GM12878 (cell line): Measurements from ENCODE around the gene SYNM. TPM values are rescaled to one million over a fixed set of nuclear protein-coding genes. Genes with fewer than 3 reads are reported as not detected.

Source experiments
- ATAC-seq: fragments of 200-7000 bp; cut with Tn5 transposase; 3 replicates; pipeline ENCODE4 v1.9.1; 2020; ENCODE audit warnings: mild to moderate bottlenecking, moderate library complexity
- BruUV-seq: library from RNA; stranded (reverse); fragments of 400-500 nt; replicated peaks from 2 replicates; lab custom pipeline; 2021; lab: Mats Ljungman, UMichigan
- CTCF ChIA-PET: fragments of 300-600 bp; sonication (Branson Sonifier 250); formaldehyde crosslinking; extraction: SDS; loops from one replicate; lab custom pipeline; 2021; ENCODE audit warnings: inconsistent platforms; lab: Yijun Ruan, JAX
- POLR2A ChIA-PET: fragments of 350-600 bp; formaldehyde crosslinking; extraction: SDS; loops from one replicate; lab custom pipeline; 2021; ENCODE audit warnings: inconsistent platforms; lab: Charles Lee
- RAD21 ChIA-PET: fragments of 300-600 bp; sonication (Branson Sonifier 250); formaldehyde crosslinking; loops from one replicate; lab custom pipeline; 2023; ENCODE audit warnings: antibody characterized with exemption; ENCODE audit not compliant: unreplicated experiment; lab: Charles Lee
- SMC1A ChIA-PET: fragments of 300-600 bp; sonication (Branson Sonifier 250); formaldehyde crosslinking; loops from one replicate; lab custom pipeline; 2023; ENCODE audit not compliant: unreplicated experiment, uncharacterized antibody; lab: Charles Lee
- DNase-seq: peaks from one replicate; pipeline ENCODE4 v3.0.0-alpha.2; 2011; ENCODE audit warnings: low read depth, low spot score
- FAIRE-seq: peaks from 3 replicates; lab custom pipeline; 2011; peaks lifted over from hg19 to GRCh38; lab: Jason Lieb, UNC
- H2AFZ ChIP-seq: 2 replicates; pipeline ENCODE4 v1.6.0; 2011; ENCODE audit warnings: low read depth, low read length, control low read depth; ENCODE audit not compliant: control insufficient read depth
- H3K27ac ChIP-seq: 2 replicates; pipeline ENCODE4 v1.5.1; 2011; ENCODE audit warnings: control low read depth; ENCODE audit not compliant: control insufficient read depth, insufficient read depth
- H3K27me3 ChIP-seq, 2 experiments: replicated peaks in 1 of 2; 2 replicates each; pipeline versions ENCODE4 v1.6.0 to v1.6.1; 2011; ENCODE audit warnings: low read length in 1 of 2; ENCODE audit not compliant: control insufficient read depth in 2 of 2, insufficient read depth in 2 of 2
- H3K36me3 ChIP-seq, 2 experiments: 2 replicates each; pipeline ENCODE4 v1.5.1; 2011; ENCODE audit warnings: low read length in 1 of 2; ENCODE audit not compliant: control insufficient read depth in 2 of 2, insufficient read depth in 2 of 2
- H3K4me1 ChIP-seq: 2 replicates; pipeline ENCODE4 v1.6.1; 2011; ENCODE audit warnings: mild to moderate bottlenecking, low read length, moderate library complexity, mixed read lengths; ENCODE audit not compliant: control insufficient read depth, insufficient read depth
- H3K4me2 ChIP-seq: 2 replicates; pipeline ENCODE4 v1.6.0; 2011; ENCODE audit warnings: control low read depth; ENCODE audit not compliant: control insufficient read depth, insufficient read depth
- H3K4me3 ChIP-seq: fragments of 200-600 bp; sonication (generic); 2 replicates; pipeline ENCODE4 v1.5.1; 2016
- H3K79me2 ChIP-seq: 2 replicates; pipeline ENCODE4 v1.6.0; 2011; ENCODE audit warnings: low read length; ENCODE audit not compliant: control insufficient read depth, insufficient read depth
- H3K9ac ChIP-seq: 2 replicates; pipeline ENCODE4 v1.8.0; 2011; ENCODE audit warnings: low read length, control low read depth, mixed read lengths; ENCODE audit not compliant: control insufficient read depth, insufficient read depth
- H3K9me3 ChIP-seq: replicated peaks from 3 replicates; pipeline ENCODE4 v1.5.1; 2011; ENCODE audit warnings: mild to moderate bottlenecking, low read length; ENCODE audit not compliant: control insufficient read depth, insufficient read depth
- H4K20me1 ChIP-seq: 2 replicates; pipeline ENCODE4 v1.6.0; 2011; ENCODE audit not compliant: control insufficient read depth, insufficient read depth
- BCLAF1 ChIP-seq: fragments of 450-650 bp; IDR thresholded peaks from 2 replicates; pipeline ENCODE4 v1.6.1; 2017; ENCODE audit warnings: antibody characterized with exemption, mild to moderate bottlenecking, moderate library complexity
- BRCA1 ChIP-seq: IDR thresholded peaks from 2 replicates; pipeline ENCODE4 v1.6.1; 2011; ENCODE audit warnings: low read depth, low read length, improper control_type of control experiment
- IRF4 ChIP-seq: IDR thresholded peaks from 2 replicates; pipeline ENCODE4 v1.6.1; 2011; ENCODE audit warnings: low read depth, low read length
- KLF5 ChIP-seq: fragments of 450-650 bp; IDR thresholded peaks from 2 replicates; pipeline ENCODE4 v1.6.1; 2014; ENCODE audit warnings: mild to moderate bottlenecking; ENCODE audit not compliant: partially characterized antibody
- MEF2B ChIP-seq: fragments of 450-650 bp; IDR thresholded peaks from 2 replicates; pipeline ENCODE4 v1.6.1; 2018; ENCODE audit warnings: mild to moderate bottlenecking, moderate library complexity; ENCODE audit not compliant: partially characterized antibody, poor library complexity, severe bottlenecking
- NR2C1 ChIP-seq: fragments of 450-650 bp; IDR thresholded peaks from 2 replicates; pipeline ENCODE4 v1.6.1; 2017; ENCODE audit warnings: antibody characterized with exemption, mild to moderate bottlenecking, moderate library complexity
- RAD51 ChIP-seq: fragments of 450-650 bp; IDR thresholded peaks from 2 replicates; pipeline ENCODE4 v1.6.1; 2016; ENCODE audit warnings: moderate library complexity, mild to moderate bottlenecking, inconsistent platforms
- RB1 ChIP-seq: fragments of 450-650 bp; formaldehyde crosslinking; IDR thresholded peaks from 2 replicates; pipeline ENCODE4 v1.6.1; 2017; ENCODE audit warnings: mild to moderate bottlenecking, borderline replicate concordance
- SRF ChIP-seq, 2 experiments: IDR thresholded peaks; 2 replicates each; pipeline ENCODE4 v1.6.1; 2011; ENCODE audit warnings: low read depth in 2 of 2, low read length in 2 of 2, mild to moderate bottlenecking in 1 of 2, moderate library complexity in 1 of 2
- STAT1 ChIP-seq: fragments of 450-650 bp; conservative IDR thresholded peaks from 2 replicates; pipeline ENCODE4 v1.6.1; 2014; ENCODE audit warnings: antibody characterized with exemption, mild to moderate bottlenecking
- ZNF217 ChIP-seq: fragments of 450-650 bp; IDR thresholded peaks from 2 replicates; pipeline ENCODE4 v1.6.1; 2017; ENCODE audit warnings: antibody characterized with exemption, mild to moderate bottlenecking
- ZNF24 ChIP-seq: fragments of 450-650 bp; IDR thresholded peaks from 2 replicates; pipeline ENCODE4 v1.6.1; 2017; ENCODE audit warnings: antibody characterized with exemption, mild to moderate bottlenecking
- WGBS: methylation state at CpG from one replicate; pipeline ENCODE4 v1.1.6; 2016; ENCODE audit warnings: low lambda C conversion rate; ENCODE audit not compliant: insufficient replicate concordance, insufficient coverage; ENCODE audit errors: missing lambda C conversion rate; 5-methylcytosine and 5-hydroxymethylcytosine counted together
- in situ Hi-C: fragments of 300-500 bp; cut with MboI; formaldehyde crosslinking; loops from 9 replicates; pipeline ENCODE4 v1.14.3; 2018; ENCODE audit warnings: mixed read lengths
- intact Hi-C: fragments of 100-400 bp; cut with micrococcal nuclease; formaldehyde crosslinking; loops from one replicate; pipeline ENCODE4 v1.14.2; 2022; ENCODE audit not compliant: unreplicated experiment
- polyA plus RNA-seq, 11 experiments: library from polyadenylated mRNA; depleted of rRNA in 4 of 11; unstranded in 6 of 11; stranded (reverse) in 5 of 11; fragments of >200 nt; fragmentation: Nextera tagmentation in 4 of 11; fragmentation: Illumina TruSeq in 1 of 11; extraction: Ambion mirVana in 4 of 11; extraction: Trizol in 1 of 11; gene quantifications; 1 replicate in 1 of 11; 2 replicates in 10 of 11; pipeline versions ENCODE4 v1.2.1 to v1.2.3, GENCODE V29; 2011 to 2016; ENCODE audit warnings: inconsistent platforms in 2 of 11, missing spikeins in 2 of 11, low read depth in 1 of 11
- total RNA-seq, 4 experiments: library from RNA; depleted of rRNA in 3 of 4; stranded (reverse); fragments of >200 nt in 3 of 4; fragmentation: Illumina TruSeq in 1 of 4; extraction: Trizol in 1 of 4; gene quantifications; 2 replicates each; pipeline versions ENCODE4 v1.2.1 to v1.2.3, GENCODE V29; 2013 to 2021
- TF ChIP-seq, protein P1 (sequence below): fragments of 450-650 bp; IDR thresholded peaks from 2 replicates; pipeline ENCODE4 v1.6.1; 2017; ENCODE audit warnings: mild to moderate bottlenecking, low read depth, inconsistent platforms; ENCODE audit not compliant: poor library complexity, severe bottlenecking

Gene SYNM
- total and polyA plus RNA-seq, 10 of the 15 experiments (the other 5 are each of a cell fraction or from before 2014, with no cell fraction given) = 0.05 to 1.1 (median 0.89) TPM; not detected in 1

DNA sequence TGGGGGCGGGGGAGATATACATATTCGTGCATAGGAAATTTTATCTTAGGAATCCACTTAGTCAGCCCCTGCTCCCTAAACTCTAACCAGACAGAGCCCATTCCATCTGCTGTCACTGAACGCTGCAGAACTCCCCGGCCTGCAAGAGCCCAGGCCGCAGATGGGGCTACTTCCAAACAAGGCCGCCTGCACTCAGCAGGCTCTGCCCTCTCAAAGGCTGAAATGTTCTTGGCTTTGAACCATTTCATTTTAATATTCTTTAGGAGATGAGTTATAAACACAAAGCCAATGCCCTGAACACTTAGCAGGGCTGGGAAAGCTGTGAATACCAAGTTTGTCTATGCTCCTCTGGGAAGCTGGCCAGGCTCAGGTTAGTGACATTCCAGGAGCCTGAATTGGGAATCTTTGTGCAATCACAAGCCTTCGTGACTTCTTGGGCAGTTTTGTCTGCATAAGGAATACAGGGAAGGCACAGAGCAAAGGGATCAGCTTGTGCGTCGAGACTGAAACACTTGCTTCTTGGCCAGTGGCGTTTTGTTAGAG is 65.0 kb downstream of the SYNM start:
- no peak overlapping the region for H3K4me3 ChIP-seq
- no peak for ATAC-seq
- in situ Hi-C loops = no loop called here
- no peak overlapping the region for H3K9ac ChIP-seq
- CTCF ChIA-PET = interaction anchor here (0.5 to 1.3 kb wide), 2 partner anchors 38 to 288 kb away, joined by 3 to 4 read pairs; no protein-coding TSS in a partner anchor
- H3K27me3 ChIP-seq = no peaks in the 10 kb centered on the region
- H3K4me2 ChIP-seq = no peak overlapping the region
- H4K20me1 ChIP-seq = no peaks in the 10 kb centered on the region
- RAD21 ChIA-PET = no interaction called here
- POLR2A ChIA-PET = interaction anchor here (0.9 kb wide), 1 partner anchor 81 kb away, joined by 3 read pairs; the partner anchor contains the start of gene LRRC28
- H3K9me3 ChIP-seq = no peaks in the 10 kb centered on the region
- H3K79me2 ChIP-seq = no peaks in the 10 kb centered on the region
- no TSS peak for BruUV-seq
- DNase-seq = no peak
- FAIRE-seq = no peak
- intact Hi-C loops = no loop called here
- no peak overlapping the region for H2AFZ ChIP-seq
- no peak overlapping the region for H3K27ac ChIP-seq
- SMC1A ChIA-PET = interaction anchor here (1.5 kb wide), 1 partner anchor 26 kb away, joined by 3 read pairs; no protein-coding TSS in a partner anchor
- peaks cover 10% of the 10 kb centered on the region; the same call in 1 of the 2 replicates for H3K4me1 ChIP-seq
- H3K36me3 ChIP-seq = no peaks in the 10 kb centered on the region
- TF ChIP-seq ZNF24 (no peak), KLF5 (no peak), RAD51 (no peak), BRCA1 (no peak), SRF (IDR thresholded peaks at IDR 0.05; ENCODE audit: low read depth in 2 of 2, low read length in 2 of 2) (no peak), IRF4 (no peak), STAT1 (no peak), BCLAF1 (no peak), ZNF217 (no peak), NR2C1 (no peak), RB1 (no peak), MEF2B (no peak)
- TF ChIP-seq, protein P1, sequence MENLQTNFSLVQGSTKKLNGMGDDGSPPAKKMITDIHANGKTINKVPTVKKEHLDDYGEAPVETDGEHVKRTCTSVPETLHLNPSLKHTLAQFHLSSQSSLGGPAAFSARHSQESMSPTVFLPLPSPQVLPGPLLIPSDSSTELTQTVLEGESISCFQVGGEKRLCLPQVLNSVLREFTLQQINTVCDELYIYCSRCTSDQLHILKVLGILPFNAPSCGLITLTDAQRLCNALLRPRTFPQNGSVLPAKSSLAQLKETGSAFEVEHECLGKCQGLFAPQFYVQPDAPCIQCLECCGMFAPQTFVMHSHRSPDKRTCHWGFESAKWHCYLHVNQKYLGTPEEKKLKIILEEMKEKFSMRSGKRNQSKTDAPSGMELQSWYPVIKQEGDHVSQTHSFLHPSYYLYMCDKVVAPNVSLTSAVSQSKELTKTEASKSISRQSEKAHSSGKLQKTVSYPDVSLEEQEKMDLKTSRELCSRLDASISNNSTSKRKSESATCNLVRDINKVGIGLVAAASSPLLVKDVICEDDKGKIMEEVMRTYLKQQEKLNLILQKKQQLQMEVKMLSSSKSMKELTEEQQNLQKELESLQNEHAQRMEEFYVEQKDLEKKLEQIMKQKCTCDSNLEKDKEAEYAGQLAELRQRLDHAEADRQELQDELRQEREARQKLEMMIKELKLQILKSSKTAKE = no peak
- 74% methylated on average over 10 of the region's 10 CpGs for WGBS
